KMS-11 (cell line): ENCODE data around the gene CCNT2.
"Not testable (repeated sequence)": the region's sequence is repeated elsewhere in the genome, so short reads cannot be mapped to it uniquely, and the experiment has no call there.

Experiments
- H2AFZ ChIP-seq: fragments of 200-600 bp; sonication (generic); 2 replicates; pipeline ENCODE4 v1.6.1; 2016; ENCODE audit warnings: antibody characterized with exemption, mixed run types, low read depth
- H3K27ac ChIP-seq: fragments of 200-600 bp; sonication (generic); 2 replicates; pipeline ENCODE4 v1.6.1; 2016; ENCODE audit warnings: mild to moderate bottlenecking, mixed run types
- H3K27me3 ChIP-seq: fragments of 200-600 bp; sonication (generic); 2 replicates; pipeline ENCODE4 v1.6.1; 2017; ENCODE audit warnings: mild to moderate bottlenecking, low read depth, mixed run types, moderate library complexity; ENCODE audit not compliant: insufficient read depth
- H3K36me3 ChIP-seq: fragments of 200-600 bp; sonication (generic); 2 replicates; pipeline ENCODE4 v1.6.1; 2017; ENCODE audit warnings: mild to moderate bottlenecking, mixed run types; ENCODE audit not compliant: insufficient read depth
- H3K4me1 ChIP-seq: fragments of 200-600 bp; sonication (generic); 2 replicates; pipeline ENCODE4 v1.6.1; 2016; ENCODE audit warnings: mild to moderate bottlenecking, low read depth, mixed run types; ENCODE audit not compliant: poor library complexity, severe bottlenecking
- H3K4me2 ChIP-seq: fragments of 200-600 bp; sonication (generic); 2 replicates; pipeline ENCODE4 v1.7.0; 2016; ENCODE audit warnings: mild to moderate bottlenecking, mixed run types
- H3K4me3 ChIP-seq: fragments of 200-600 bp; sonication (generic); IDR thresholded peaks from 2 replicates; pipeline ENCODE4 v1.6.1; 2017; ENCODE audit warnings: low read depth, low read length, mixed read lengths; ENCODE audit not compliant: insufficient read depth
- H3K79me2 ChIP-seq: fragments of 200-600 bp; sonication (generic); 2 replicates; pipeline ENCODE4 v1.6.1; 2016; ENCODE audit warnings: low read depth, mixed run types; ENCODE audit not compliant: insufficient read depth
- H3K9ac ChIP-seq: fragments of 200-600 bp; sonication (generic); 2 replicates; pipeline ENCODE4 v1.6.1; 2016; ENCODE audit warnings: mild to moderate bottlenecking, mixed run types
- H4K20me1 ChIP-seq: fragments of 200-600 bp; sonication (generic); 2 replicates; pipeline ENCODE4 v1.6.1; 2016; ENCODE audit warnings: mild to moderate bottlenecking, mixed run types; ENCODE audit not compliant: insufficient read depth
- TF ChIP-seq, protein P1 (sequence below): fragments of 200-600 bp; sonication (generic); conservative IDR thresholded peaks from 2 replicates; pipeline ENCODE4 v1.6.1; 2017; ENCODE audit warnings: low read depth, mild to moderate bottlenecking, antibody characterized with exemption, low read length, moderate library complexity, mixed read lengths

CCNT2 gene

DNA sequence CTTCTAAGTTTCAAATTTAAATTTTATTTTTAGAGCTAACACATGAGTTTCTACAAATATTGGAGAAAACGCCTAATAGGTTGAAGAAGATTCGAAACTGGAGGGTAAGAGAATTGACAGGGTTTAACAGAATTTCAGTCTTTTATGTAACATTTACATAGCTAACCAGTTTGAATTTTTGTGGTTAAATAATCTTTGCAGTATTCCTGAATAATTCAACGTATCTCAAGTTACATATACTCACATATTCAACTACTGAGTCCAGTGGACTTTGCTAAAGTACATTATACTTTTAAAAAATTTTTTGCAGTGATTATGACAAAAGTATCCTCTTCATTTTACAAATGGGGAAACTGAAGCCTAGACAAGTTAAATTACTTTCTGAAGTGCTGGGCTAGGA, 34.0 kb downstream of the CCNT2 start:
- Histone ChIP-seq H3K27ac (no peak overlapping the region), H3K4me1 (no peaks in the 10 kb centered on the region), H3K36me3 (peaks cover 7% of the 10 kb centered on the region; the same call in 1 of the 2 replicates), H3K27me3 (no peaks in the 10 kb centered on the region), H4K20me1 (no peaks in the 10 kb centered on the region), H3K4me3 (no peak overlapping the region), H3K4me2 (no peak overlapping the region), H3K79me2 (0 out of 2 replicates have a peak, but pooled peaks cover 5% of the 10 kb centered on the region), H3K9ac (no peak overlapping the region), H2AFZ (no peak overlapping the region)
- TF ChIP-seq, protein P1, sequence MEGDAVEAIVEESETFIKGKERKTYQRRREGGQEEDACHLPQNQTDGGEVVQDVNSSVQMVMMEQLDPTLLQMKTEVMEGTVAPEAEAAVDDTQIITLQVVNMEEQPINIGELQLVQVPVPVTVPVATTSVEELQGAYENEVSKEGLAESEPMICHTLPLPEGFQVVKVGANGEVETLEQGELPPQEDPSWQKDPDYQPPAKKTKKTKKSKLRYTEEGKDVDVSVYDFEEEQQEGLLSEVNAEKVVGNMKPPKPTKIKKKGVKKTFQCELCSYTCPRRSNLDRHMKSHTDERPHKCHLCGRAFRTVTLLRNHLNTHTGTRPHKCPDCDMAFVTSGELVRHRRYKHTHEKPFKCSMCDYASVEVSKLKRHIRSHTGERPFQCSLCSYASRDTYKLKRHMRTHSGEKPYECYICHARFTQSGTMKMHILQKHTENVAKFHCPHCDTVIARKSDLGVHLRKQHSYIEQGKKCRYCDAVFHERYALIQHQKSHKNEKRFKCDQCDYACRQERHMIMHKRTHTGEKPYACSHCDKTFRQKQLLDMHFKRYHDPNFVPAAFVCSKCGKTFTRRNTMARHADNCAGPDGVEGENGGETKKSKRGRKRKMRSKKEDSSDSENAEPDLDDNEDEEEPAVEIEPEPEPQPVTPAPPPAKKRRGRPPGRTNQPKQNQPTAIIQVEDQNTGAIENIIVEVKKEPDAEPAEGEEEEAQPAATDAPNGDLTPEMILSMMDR: no peak

DNA sequence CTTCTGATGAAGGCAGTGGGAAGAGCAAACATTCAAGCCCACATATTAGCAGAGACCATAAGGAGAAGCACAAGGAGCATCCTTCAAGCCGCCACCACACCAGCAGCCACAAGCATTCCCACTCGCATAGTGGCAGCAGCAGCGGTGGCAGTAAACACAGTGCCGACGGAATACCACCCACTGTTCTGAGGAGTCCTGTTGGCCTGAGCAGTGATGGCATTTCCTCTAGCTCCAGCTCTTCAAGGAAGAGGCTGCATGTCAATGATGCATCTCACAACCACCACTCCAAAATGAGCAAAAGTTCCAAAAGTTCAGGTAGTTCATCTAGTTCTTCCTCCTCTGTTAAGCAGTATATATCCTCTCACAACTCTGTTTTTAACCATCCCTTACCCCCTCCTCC, 35.4 kb downstream of the CCNT2 start:
- TF ChIP-seq, protein P1: no peak
- H3K27ac ChIP-seq: no peak overlapping the region
- H3K79me2 ChIP-seq: 0 out of 2 replicates have a peak, but pooled peaks cover 5% of the 10 kb centered on the region
- H3K27me3 ChIP-seq: no peaks in the 10 kb centered on the region
- H3K4me2 ChIP-seq: no peak overlapping the region
- no peak overlapping the region for H3K4me3 ChIP-seq
- no peak overlapping the region for H3K9ac ChIP-seq
- H4K20me1 ChIP-seq: no peaks in the 10 kb centered on the region
- no peak overlapping the region for H2AFZ ChIP-seq
- H3K4me1 ChIP-seq: no peaks in the 10 kb centered on the region
- H3K36me3 ChIP-seq: peaks cover 4% of the 10 kb centered on the region; the same call in 1 of the 2 replicates

DNA sequence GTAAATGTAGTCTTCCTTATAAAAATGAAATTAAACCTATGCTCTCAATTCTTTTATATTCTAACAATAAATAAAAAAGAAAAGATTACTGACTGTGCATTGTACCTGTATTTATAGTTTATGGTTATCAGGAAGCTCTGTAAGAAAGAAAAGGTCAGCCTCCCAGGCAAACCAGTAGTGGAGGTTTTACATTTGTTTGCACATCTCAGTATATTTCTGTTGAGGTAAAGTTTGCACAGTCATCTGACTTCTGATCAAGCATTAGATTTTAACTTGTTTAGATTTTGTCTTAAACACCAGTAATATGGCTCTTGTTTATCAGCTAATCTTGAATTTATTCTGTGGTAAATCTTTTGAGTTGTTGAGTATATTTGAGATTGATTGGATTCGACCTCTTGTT, 37.1 kb downstream of the CCNT2 start:
- no peaks in the 10 kb centered on the region for H3K4me1 ChIP-seq
- H3K36me3 ChIP-seq: peaks cover 4% of the 10 kb centered on the region; the same call in 1 of the 2 replicates
- H3K27me3 ChIP-seq: no peaks in the 10 kb centered on the region
- 0 out of 2 replicates have a peak, but pooled peaks cover 5% of the 10 kb centered on the region for H3K79me2 ChIP-seq
- H3K27ac ChIP-seq: no peak overlapping the region
- H3K4me3 ChIP-seq: no peak overlapping the region
- no peak overlapping the region for H3K4me2 ChIP-seq
- H3K9ac ChIP-seq: no peak overlapping the region
- TF ChIP-seq, protein P1: no peak
- H2AFZ ChIP-seq: no peak overlapping the region
- no peaks in the 10 kb centered on the region for H4K20me1 ChIP-seq

DNA sequence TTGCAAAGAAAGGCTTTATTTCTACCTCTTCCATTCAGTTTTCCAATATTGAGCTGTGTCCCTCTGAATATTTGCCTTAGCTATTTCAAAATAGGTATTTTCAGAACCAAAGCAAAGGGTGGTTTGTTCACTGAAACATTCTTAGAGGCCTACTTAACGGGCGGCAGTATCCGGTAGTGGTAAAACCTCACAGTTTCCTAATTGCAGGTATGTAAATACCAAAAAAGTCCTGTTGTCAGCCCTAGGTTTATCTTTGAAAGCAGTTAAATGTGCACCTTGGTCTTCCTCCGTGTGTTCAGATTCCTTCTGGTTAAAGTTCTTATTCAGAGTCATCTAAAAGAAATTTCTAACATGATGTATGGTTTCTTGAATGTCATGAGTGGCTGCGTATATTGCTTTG, 38.9 kb downstream of the CCNT2 start:
- H3K4me2 ChIP-seq: no peak overlapping the region
- no peak overlapping the region for H3K4me3 ChIP-seq

DNA sequence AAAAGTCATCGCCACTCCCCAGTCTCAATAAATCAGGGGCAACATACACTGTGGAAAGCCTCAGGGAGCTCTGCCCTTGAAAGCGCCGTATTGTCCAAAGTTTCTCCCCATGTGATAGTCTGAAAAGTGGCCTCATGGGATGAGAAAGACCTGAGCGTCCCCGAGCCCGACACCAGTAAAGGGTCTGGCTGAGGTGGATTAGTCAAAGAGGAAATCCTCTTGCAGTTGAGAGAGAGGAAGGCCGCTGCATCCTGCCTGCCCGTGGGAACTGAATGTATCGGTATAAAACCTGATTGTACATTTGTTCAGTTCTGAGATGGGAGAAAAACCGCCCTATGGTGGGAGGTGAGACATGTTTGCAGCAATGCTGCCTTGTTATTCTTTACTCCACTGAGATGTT, 48.5 kb downstream of the CCNT2 start:
- not testable (repeated sequence) for H3K36me3 ChIP-seq, H4K20me1 ChIP-seq, H3K27ac ChIP-seq, H3K4me2 ChIP-seq, H3K4me3 ChIP-seq, H2AFZ ChIP-seq, H3K27me3 ChIP-seq, H3K79me2 ChIP-seq, H3K4me1 ChIP-seq, H3K9ac ChIP-seq

More for the DNA sequence above, 38.9 kb downstream of the CCNT2 start:
- H2AFZ ChIP-seq: no peak overlapping the region
- peaks cover 4% of the 10 kb centered on the region; the same call in 1 of the 2 replicates for H3K36me3 ChIP-seq
- H3K27ac ChIP-seq: no peak overlapping the region
- no peaks in the 10 kb centered on the region for H3K4me1 ChIP-seq
- no peaks in the 10 kb centered on the region for H3K27me3 ChIP-seq
- H3K9ac ChIP-seq: no peak overlapping the region
- H4K20me1 ChIP-seq: no peaks in the 10 kb centered on the region
- H3K79me2 ChIP-seq: 0 out of 2 replicates have a peak, but pooled peaks cover 5% of the 10 kb centered on the region
- TF ChIP-seq, protein P1: no peak
